ENCODE results near the gene SDE2.
"Not testable (repeated sequence)": the region's sequence is repeated elsewhere in the genome, so short reads cannot be mapped to it uniquely, and the experiment has no call there.

Gene SDE2

DNA sequence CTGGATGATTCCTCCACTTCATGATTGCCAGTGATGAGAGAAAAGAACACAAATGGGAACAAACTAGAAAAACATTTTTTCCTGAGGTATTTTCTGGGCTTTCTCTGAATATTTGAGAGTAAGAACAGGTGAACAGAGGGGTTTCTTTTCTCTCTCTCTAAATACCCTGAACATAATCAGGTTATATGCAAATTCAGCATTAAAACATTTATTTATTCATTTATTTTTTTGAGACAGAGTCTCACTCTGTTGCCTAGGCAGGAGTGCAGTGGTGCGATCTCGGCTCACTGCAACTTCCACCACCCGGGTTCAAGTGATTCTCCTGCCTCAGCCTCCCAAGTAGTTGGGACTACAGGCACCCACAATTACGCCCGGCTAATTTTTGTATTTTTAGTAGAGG lies 52.3 kb downstream of the SDE2 start:
- FAIRE-seq, result no peak
- DNase-seq (ENCODE audit: extremely low spot score, insufficient read length, low read depth), result no peak

- DNase-seq (ENCODE audit: extremely low spot score, insufficient read length, low read depth), result no peak
- FAIRE-seq, result no peak
Measured at GRCh38 chr1:225946082-225946620, 53.0 kb downstream of the SDE2 start.

DNA sequence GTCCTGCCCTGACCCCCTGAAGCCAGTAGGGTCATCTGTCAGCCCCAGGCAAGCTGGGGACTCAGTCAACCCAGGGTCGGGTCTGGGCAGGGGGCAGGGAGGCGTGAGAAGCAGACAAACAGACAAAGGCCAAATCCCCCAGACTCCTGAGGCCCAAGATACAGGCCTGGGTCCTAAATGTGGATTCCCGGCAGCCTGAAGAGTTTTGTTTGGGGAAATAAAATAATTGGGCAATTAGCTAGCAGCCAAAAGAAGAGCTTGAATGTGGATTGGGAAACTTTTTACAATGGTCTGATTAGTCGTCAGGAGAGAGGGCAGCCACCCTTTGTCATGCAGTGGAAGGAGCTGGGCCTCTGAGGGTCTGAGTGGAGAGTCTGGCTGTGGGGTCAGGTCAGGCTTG lies 53.6 kb downstream of the SDE2 start:
- no peak for FAIRE-seq
- DNase-seq (ENCODE audit: extremely low spot score, insufficient read length, low read depth), result no peak

DNA sequence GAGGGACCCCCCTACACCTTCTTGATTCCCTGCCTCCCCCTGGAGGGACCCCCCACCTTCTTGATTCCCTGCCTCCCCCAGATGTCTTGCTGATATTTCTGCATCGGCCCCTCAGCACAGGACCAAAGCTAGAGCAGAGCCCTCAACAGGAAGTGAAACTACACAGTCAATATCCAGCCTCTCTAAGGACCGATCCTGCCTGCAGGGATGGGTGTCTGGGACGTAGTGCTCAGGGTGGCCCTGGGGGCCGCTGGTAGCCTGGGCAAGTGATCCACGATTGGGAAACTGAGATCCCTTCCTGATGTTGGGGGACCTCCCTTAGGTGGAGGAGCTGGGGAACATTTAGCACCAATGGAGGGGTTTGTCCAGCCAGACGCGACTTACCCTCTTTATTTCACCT lies 54.2 kb downstream of the SDE2 start:
- DNase-seq (ENCODE audit: extremely low spot score, insufficient read length, low read depth) (no peak), FAIRE-seq (peak; percentile 31)

DNA sequence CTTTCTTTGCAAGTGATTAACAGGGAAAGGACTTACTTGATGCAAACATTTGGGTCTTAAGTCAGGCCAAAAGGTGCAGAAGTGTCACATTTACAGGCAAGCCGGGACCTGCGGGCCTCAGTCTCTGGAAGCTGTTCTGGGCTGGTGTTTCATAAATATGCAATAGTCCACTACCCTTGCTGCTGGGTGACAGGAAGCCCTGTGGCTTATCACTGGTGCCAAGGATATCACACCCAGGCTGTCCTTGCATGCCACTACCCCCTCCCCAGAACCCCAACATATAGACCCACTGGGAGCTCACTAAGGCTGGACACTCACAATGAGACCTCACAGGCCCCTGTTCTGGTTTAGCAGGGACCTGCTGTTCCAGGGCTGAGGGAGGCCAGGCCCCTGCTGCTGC lies 54.8 kb downstream of the SDE2 start:
- FAIRE-seq, result no peak

DNA sequence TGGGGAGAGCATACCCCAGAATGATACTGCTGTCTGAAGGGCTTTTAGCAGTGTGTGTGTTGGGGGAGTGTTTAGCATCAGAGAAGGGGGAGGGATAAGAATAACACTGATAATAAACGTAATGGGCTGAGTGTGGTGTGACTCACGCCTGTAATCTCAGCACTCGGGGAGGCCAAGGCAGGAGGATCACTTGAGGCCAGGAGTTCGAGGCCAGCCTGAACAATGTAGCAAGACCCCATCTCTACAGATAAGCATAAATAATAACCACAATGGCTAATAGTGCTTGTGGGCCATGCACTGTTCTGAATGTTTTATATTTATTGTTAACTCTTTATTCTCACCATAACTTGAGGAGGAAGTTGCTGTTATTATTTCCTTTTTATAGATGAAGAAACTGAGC lies 55.6 kb downstream of the SDE2 start:
- no peak for DNase-seq (ENCODE audit: extremely low spot score, insufficient read length, low read depth)
- no peak for FAIRE-seq

More for the DNA sequence above, 54.8 kb downstream of the SDE2 start:
- DNase-seq (ENCODE audit: extremely low spot score, insufficient read length, low read depth), result no peak

GRCh38 chr1:225942574-225942973 lies 56.6 kb downstream of the SDE2 start:
- no peak for DNase-seq (ENCODE audit: extremely low spot score, insufficient read length, low read depth)
- peak; percentile 83 for FAIRE-seq

GRCh38 chr1:225941942-225942222 lies 57.3 kb downstream of the SDE2 start:
- DNase-seq (ENCODE audit: extremely low spot score, insufficient read length, low read depth), result no peak
- FAIRE-seq, result no peak

DNA sequence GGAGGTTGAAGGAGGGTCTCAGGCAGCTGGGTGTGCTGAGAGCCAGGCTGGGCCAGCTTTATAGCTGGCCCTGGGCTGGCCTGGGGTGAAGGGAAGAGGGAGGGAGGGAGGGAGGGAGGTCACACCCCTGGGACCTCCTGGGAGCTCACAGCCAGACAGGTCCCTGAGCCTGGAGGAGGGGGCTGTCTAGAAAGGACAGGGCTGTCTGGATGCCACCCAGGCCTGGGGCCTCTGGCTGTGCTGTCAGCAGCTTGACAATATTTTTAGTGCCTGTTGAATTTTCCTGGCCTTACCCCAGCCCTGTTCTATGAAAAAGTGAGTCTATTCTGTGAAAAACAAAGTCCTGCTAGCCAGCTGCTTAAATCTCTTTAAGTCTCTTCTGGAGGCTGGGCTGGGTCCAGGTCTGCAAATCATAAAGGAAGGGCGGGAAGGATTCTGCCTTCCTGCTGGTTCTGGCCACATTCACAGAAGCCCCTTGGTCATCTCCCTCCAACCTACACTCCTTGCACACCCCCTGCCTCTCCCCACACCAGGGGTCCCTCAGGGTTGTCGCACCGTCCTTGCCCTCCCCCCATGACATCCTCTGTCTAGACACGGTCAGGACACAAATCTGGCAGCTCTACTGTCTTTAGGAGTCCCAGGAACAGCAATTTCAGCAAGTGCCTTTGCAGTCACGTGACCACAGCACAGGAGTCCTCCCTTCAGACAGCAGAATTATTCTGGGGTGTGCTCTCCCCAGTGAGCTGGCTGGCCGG lies 57.8 kb downstream of the SDE2 start, which contains the start of gene LEFTY2:
LEFTY2 (minus strand) TSS at position 34 of the 755 bp plus-strand sequence. CDS start 80 bp downstream, outside the sequence.
- FAIRE-seq (no peak), DNase-seq (ENCODE audit: extremely low spot score, insufficient read length, low read depth) (no peak)

DNA sequence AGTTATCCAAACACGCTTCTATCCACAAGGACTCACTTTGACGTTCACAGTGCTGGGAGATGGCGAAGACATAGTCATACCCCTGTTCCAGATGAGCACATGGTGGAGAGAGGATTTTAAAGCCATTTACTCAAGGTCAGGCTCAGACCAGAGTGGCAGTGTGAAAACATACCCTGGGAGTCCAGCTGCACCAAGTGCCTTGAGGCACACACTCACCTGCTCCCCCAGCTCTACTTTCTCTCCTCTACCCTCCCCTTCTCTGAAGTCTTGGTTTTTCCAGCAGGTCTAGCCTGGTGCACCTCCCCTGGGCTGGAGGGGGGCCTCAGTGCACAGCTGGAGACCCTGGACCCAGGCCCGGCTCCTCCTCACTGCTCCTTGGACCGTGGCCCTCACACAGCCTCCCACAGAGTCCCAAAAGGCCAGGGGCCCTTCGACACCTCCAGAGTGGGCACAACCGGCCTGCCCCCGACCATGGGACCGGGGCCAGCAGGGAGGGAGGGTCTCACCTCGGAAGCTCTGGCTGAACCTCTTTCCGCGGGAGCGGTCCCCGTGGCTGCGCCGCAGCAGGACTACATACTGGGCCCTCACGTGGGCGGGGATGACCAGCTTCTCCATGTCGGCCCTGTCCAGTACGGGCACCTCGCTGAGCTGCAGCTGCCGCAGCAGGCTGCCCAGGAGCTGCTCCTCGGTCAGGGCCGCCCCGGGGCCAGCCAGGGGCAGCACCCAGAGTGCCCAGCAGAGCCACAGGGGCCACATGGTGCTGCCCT lies 58.6 kb downstream of the SDE2 start:
- DNase-seq (ENCODE audit: extremely low spot score, insufficient read length, low read depth) (no peak), FAIRE-seq (no peak)

- not testable (repeated sequence) for FAIRE-seq; DNase-seq (ENCODE audit: extremely low spot score, insufficient read length, low read depth)
Measured at GRCh38 chr1:225939939-225940310, 59.2 kb downstream of the SDE2 start.

DNA sequence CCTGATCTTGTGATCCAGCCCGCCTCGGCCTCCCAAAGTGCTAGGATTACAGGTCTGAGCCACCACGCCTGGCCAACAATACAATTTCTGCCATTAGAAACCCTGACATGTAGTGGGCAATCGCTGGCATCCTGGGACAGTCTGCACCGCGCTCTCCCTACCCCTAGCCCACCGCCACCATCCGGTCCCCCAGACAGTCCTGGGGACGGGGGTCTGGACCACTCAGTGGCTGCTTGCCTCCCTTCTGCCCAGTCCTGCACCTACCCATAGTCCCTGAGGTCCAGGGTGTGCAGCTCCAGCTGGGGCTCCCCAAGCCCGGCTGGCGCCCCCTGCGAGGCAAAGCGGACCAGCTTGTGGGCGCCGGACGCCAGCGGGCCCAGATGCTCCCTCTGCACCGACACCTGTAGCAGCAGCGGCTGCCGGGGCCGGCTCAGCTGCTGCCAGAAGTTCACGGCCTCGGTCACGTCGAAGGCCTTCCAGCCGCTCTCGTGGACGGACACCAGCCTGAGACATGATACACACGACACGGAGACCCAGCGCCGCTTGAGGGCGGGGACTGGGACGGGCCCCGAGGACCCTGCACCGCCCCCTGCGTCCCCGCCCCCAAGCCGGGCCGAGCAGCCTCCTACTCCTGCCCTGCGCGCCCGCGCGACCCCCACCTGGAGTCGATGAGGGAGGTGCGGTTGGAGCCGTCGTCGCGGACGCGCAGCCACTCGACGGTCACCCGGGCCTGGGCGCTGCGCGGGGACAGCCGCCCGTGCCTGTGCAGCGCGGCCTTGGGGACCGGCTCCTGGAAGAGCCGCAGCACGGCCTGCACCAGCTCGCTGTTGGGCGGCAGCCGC lies 59.8 kb downstream of the SDE2 start:
- not testable (repeated sequence) for FAIRE-seq; DNase-seq (ENCODE audit: extremely low spot score, insufficient read length, low read depth)

GRCh38 chr1:225937048-225937968 lies 61.8 kb downstream of the SDE2 start:
- no peak for FAIRE-seq
- no peak for DNase-seq (ENCODE audit: extremely low spot score, insufficient read length, low read depth)

- FAIRE-seq (no peak), DNase-seq (ENCODE audit: extremely low spot score, insufficient read length, low read depth) (no peak)
Measured at GRCh38 chr1:225936523-225936922, 62.6 kb downstream of the SDE2 start.

GRCh38 chr1:225936086-225936485 lies 63.1 kb downstream of the SDE2 start:
- DNase-seq (ENCODE audit: extremely low spot score, insufficient read length, low read depth); FAIRE-seq: not testable (repeated sequence)

DNA sequence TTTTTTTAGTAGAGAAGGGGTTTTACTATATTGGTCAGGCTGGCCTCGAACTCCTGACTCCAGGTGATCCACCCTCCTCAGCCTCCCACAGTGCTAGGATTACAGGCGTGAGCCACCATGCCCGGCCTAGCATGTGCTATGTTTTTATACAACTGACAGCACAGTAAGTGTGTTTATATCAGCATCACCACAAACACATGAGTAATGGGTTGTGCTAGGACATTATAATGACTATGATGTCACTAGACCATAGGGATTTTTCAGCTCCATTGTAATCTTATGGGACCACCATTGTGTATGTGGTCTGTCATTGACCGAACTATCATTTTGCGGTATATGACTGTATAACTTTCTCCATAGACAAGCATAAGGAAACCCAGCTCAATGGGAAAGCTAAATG lies 64.4 kb downstream of the SDE2 start:
- FAIRE-seq (no peak), DNase-seq (ENCODE audit: extremely low spot score, insufficient read length, low read depth) (no peak)

- DNase-seq (ENCODE audit: extremely low spot score, insufficient read length, low read depth) (no peak), FAIRE-seq (no peak)
Measured at GRCh38 chr1:225933072-225933471, 66.1 kb downstream of the SDE2 start.

Measured in GM18507 (cell line).